Activated CD8-positive, alpha-beta T cell treated with anti-CD3 and anti-CD28 coated beads for 36 hours (primary cell): Measurements from ENCODE around the gene NR2F6. TPM values are rescaled to one million over a fixed set of nuclear protein-coding genes. Genes with fewer than 3 reads are reported as not detected.

Source experiments
- ATAC-seq: fragments of 200-7000 bp; cut with Tn5 transposase; one replicate; pipeline ENCODE4 v1.10.0; 2021; ENCODE audit warnings: mild to moderate bottlenecking, moderate library complexity
- CTCF ChIA-PET: fragments of 350-600 bp; sonication (Branson Sonifier 250); formaldehyde crosslinking; loops from one replicate; lab custom pipeline; 2021; ENCODE audit warnings: antibody characterized with exemption; lab: Charles Lee
- POLR2A ChIA-PET: fragments of 350-600 bp; sonication (Branson Sonifier 250); formaldehyde crosslinking; loops from one replicate; lab custom pipeline; 2021; ENCODE audit warnings: antibody characterized with exemption; lab: Charles Lee
- DNase-seq: peaks from one replicate; pipeline ENCODE4 v3.0.0-alpha.2; 2020
- H3K27ac Mint-ChIP-seq: one replicate; pipeline ENCODE4 v1.8.0; 2021; ENCODE audit warnings: mild to moderate bottlenecking, mixed read lengths
- H3K27me3 Mint-ChIP-seq: one replicate; pipeline ENCODE4 v1.8.0; 2021; ENCODE audit warnings: mixed read lengths
- H3K36me3 Mint-ChIP-seq: one replicate; pipeline ENCODE4 v1.8.0; 2021; ENCODE audit warnings: low read depth, mixed read lengths
- H3K4me1 Mint-ChIP-seq: one replicate; pipeline ENCODE4 v1.8.0; 2021; ENCODE audit warnings: low read depth, mixed read lengths
- H3K4me3 Mint-ChIP-seq: one replicate; pipeline ENCODE4 v1.8.0; 2021; ENCODE audit warnings: mild to moderate bottlenecking, moderate library complexity, mixed read lengths
- H3K9me3 Mint-ChIP-seq: one replicate; pipeline ENCODE4 v1.8.0; 2021; ENCODE audit warnings: mixed read lengths
- intact Hi-C: fragments of 100-400 bp; cut with micrococcal nuclease; formaldehyde crosslinking; loops from one replicate; pipeline ENCODE4 v1.10.0; 2022
- total RNA-seq, 2 experiments: library from RNA; stranded (reverse); gene quantifications; one replicate each; pipeline ENCODE4 v1.2.3, GENCODE V29; 2021
- TF ChIP-seq, protein P1 (sequence below): fragments of 200-600 bp; IDR thresholded peaks from one replicate; pipeline ENCODE4 v1.8.0; 2022; ENCODE audit warnings: antibody characterized with exemption, mild to moderate bottlenecking

Gene NR2F6
- total RNA-seq, 2 experiments from 2014 or later: 7.0 TPM

DNA sequence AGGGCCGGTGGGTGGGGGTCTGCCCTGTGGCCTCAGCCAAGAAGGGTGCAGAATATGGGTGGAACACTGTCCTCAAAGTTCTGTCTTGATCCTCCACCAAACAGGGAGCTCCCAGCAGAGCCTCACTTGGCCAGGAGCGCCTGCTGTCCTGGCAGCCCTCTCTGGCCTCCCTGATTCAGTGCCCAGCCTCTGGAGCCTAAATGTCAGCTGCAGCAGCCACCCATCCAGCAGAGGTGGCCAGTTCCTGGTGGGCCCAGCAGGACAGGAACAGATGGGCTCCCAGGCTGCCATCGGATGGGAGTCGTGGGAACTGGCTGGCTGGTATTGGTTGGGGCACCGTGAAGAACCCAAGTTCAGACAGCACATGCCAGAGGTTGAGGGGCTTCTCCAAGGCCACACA lies 32.4 kb downstream of the NR2F6 start:
- peaks cover 25% of the 10 kb centered on the region for H3K4me1 Mint-ChIP-seq
- no peaks in the 10 kb centered on the region for H3K27me3 Mint-ChIP-seq
- intact Hi-C loops: no loop called here
- no peak overlapping the region for H3K27ac Mint-ChIP-seq
- H3K4me3 Mint-ChIP-seq: no peak overlapping the region
- no peak for ATAC-seq
- peaks cover 40% of the 10 kb centered on the region for H3K36me3 Mint-ChIP-seq
- no peaks in the 10 kb centered on the region for H3K9me3 Mint-ChIP-seq
- POLR2A ChIA-PET: interaction anchor here (1.0 to 3.1 kb wide), 2 partner anchors 12 to 23 kb away, joined by 3 to 11 read pairs; no protein-coding TSS in a partner anchor
- TF ChIP-seq, protein P1, sequence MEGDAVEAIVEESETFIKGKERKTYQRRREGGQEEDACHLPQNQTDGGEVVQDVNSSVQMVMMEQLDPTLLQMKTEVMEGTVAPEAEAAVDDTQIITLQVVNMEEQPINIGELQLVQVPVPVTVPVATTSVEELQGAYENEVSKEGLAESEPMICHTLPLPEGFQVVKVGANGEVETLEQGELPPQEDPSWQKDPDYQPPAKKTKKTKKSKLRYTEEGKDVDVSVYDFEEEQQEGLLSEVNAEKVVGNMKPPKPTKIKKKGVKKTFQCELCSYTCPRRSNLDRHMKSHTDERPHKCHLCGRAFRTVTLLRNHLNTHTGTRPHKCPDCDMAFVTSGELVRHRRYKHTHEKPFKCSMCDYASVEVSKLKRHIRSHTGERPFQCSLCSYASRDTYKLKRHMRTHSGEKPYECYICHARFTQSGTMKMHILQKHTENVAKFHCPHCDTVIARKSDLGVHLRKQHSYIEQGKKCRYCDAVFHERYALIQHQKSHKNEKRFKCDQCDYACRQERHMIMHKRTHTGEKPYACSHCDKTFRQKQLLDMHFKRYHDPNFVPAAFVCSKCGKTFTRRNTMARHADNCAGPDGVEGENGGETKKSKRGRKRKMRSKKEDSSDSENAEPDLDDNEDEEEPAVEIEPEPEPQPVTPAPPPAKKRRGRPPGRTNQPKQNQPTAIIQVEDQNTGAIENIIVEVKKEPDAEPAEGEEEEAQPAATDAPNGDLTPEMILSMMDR: no peak
- no peak for DNase-seq
- CTCF ChIA-PET: interaction anchor here (3.1 kb wide), 1 partner anchor 22 kb away, joined by 18 read pairs; no protein-coding TSS in a partner anchor

DNA sequence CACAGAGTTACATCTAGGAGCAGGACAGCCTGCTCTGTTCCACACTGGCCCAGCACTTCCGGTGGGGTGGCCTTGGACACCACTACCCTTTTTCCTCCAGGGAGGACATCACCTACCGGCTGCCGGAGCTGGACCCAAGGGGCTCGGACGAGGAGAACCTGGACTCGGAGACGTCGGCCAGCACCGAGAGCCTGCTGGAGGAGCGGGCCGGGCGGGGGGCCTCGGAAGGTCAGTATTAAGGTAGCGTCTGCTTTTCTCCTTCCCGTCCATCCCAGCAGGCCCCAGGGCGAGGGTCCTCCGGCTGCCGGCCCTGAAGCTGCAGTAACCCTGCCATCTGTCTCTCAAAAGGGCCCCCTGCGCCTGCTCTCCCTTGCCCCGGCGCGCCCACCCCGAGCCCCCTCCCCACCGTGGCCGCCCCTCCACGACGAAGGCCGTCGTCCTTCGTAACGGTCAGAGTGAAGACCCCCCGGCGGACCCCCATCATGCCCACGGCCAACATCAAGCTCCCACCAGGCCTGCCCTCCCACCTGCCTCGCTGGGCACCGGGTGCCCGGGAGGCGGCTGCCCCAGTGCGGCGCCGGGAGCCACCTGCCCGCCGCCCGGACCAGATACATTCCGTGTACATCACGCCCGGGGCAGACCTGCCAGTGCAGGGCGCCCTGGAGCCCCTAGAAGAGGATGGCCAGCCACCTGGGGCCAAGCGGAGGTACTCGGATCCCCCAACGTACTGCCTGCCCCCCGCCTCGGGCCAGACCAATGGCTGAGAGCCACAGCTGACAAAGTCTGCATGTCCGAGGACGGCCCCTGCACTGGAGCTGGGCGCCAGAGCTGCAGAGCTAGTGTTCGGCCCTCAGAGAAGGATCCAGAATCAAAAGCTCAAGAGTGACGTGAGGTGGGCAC lies 33.9 kb downstream of the NR2F6 start:
- DNase-seq (no peak), ATAC-seq (no peak)
- intact Hi-C loops: no loop called here
- Mint-ChIP-seq H3K27ac (no peak overlapping the region), H3K27me3 (no peaks in the 10 kb centered on the region), H3K4me3 (no peak overlapping the region), H3K36me3 (peaks cover 33% of the 10 kb centered on the region), H3K4me1 (peaks cover 25% of the 10 kb centered on the region), H3K9me3 (no peaks in the 10 kb centered on the region)
- CTCF ChIA-PET: no interaction called here
- TF ChIP-seq, protein P1: no peak
- POLR2A ChIA-PET: interaction anchor here (0.8 kb wide), 1 partner anchor 10 kb away, joined by 3 read pairs; no protein-coding TSS in a partner anchor

DNA sequence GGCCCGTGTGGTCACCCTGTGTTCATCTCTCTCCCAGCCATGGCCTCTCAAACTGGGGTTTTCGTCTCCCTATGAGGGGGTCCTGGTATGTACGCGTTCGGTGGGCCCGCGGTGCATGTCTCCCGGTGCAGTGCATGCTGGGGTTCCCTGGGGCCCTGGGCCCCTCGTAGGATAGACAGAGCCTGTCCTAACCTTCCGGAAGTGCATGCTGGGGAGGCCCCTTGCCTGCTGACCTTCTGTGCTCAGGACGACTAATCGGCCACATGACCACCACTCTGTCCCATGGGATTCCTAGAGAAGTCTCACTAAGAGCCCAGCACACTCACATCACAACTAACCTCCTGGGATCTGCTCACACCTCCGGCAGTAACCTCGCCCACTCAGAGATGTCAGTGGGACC lies 35.4 kb downstream of the NR2F6 start:
- H3K27me3 Mint-ChIP-seq: no peaks in the 10 kb centered on the region
- no peak overlapping the region for H3K27ac Mint-ChIP-seq
- intact Hi-C loops: no loop called here
- no peak for ATAC-seq
- no peak for DNase-seq
- peaks cover 33% of the 10 kb centered on the region for H3K36me3 Mint-ChIP-seq
- ChIA-PET POLR2A (no interaction called here), CTCF (interaction anchor here (1.5 to 1.6 kb wide), 2 partner anchors 25 to 28 kb away, joined by 3 to 4 read pairs; no protein-coding TSS in a partner anchor)
- no peak overlapping the region for H3K4me3 Mint-ChIP-seq
- peaks cover 20% of the 10 kb centered on the region for H3K4me1 Mint-ChIP-seq
- TF ChIP-seq, protein P1: no peak
- no peaks in the 10 kb centered on the region for H3K9me3 Mint-ChIP-seq

DNA sequence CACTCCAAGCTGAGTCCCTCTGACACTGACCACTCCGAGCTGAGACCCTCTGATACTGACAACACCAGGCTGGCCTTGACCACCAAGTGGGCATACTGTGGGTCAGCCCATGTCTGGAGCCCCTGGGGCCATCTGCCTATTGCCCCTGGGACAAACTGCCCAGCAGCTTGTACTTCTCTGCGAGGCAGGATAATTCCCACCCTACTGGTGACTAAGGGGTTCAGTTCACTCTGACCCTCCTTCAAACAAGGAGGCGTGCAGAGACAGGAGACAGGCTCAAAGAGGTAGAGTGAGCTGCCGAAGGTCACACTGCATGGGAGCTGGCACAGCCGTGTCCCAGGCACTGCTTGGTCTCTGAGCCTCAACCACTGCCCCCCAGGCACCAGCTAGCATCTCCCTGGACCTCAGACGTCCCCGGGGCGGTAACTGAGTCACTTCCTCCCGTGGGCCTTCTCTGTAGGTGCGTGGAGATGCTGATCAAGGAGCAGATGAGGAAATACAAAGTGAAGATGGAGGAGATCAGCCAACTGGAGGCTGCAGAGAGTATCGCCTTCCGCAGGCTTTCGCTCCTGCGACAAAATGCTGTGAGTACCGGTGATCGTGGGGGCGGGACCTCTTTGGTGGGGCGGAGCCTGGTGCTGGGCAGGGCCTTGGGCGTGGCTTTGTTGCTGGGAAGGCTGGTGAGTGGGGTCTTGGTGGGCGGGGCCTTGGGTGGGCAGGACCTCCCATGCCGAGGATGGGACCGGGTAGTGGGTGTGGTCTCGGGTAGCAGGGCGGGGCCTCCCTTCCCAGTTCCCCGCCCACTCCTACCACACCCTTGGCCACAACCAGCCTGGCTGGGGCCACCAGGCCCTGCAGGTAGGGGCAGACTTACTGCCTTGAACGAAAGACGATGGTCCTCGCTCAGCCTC lies 36.3 kb downstream of the NR2F6 start:
- intact Hi-C loops: no loop called here
- TF ChIP-seq, protein P1: no peak
- Mint-ChIP-seq H3K27me3 (no peaks in the 10 kb centered on the region), H3K4me1 (peaks cover 14% of the 10 kb centered on the region), H3K36me3 (peaks cover 34% of the 10 kb centered on the region), H3K4me3 (no peak overlapping the region), H3K27ac (peak overlapping the region; percentile 66), H3K9me3 (no peaks in the 10 kb centered on the region)
- ATAC-seq: peak; percentile 77
- POLR2A ChIA-PET: interaction anchor here (1.7 kb wide), 1 partner anchor 14 kb away, joined by 3 read pairs; no protein-coding TSS in a partner anchor
- peak; percentile 72 for DNase-seq
- CTCF ChIA-PET: interaction anchor here (1.1 to 1.6 kb wide), 3 partner anchors 26 to 74 kb away, joined by 3 to 4 read pairs (median 3); no protein-coding TSS in a partner anchor
